ENCODE measurements around the gene CHCHD3.
"Not testable (repeated sequence)": the region's sequence is repeated elsewhere in the genome, so short reads cannot be mapped to it uniquely, and the experiment has no call there.

Gene CHCHD3

GRCh38 chr7:132999845-133000244 lies 82.0 kb downstream of the CHCHD3 start:
- no peak for DNase-seq

DNA sequence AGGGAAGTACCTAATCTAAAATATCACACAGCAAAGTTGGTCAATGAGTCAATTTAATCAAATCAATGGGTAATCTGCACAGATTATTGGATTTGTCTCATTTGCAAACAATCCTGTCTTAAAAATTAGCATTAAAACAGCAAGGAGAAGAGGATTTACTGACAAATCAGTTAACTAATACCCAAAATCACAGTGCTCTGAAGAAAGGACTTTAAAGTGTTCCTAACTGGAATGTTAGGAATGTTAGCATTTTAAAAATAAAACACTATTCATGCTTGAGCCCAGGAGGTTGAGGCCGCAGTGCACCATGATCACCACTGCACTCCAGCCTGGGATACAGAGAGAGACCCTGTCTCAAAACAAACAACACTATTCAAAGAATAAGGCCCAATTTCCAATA lies 83.1 kb downstream of the CHCHD3 start:
- no peak for DNase-seq

- DNase-seq, result no peak
Measured at GRCh38 chr7:132997505-132997904, 84.4 kb downstream of the CHCHD3 start.

DNA sequence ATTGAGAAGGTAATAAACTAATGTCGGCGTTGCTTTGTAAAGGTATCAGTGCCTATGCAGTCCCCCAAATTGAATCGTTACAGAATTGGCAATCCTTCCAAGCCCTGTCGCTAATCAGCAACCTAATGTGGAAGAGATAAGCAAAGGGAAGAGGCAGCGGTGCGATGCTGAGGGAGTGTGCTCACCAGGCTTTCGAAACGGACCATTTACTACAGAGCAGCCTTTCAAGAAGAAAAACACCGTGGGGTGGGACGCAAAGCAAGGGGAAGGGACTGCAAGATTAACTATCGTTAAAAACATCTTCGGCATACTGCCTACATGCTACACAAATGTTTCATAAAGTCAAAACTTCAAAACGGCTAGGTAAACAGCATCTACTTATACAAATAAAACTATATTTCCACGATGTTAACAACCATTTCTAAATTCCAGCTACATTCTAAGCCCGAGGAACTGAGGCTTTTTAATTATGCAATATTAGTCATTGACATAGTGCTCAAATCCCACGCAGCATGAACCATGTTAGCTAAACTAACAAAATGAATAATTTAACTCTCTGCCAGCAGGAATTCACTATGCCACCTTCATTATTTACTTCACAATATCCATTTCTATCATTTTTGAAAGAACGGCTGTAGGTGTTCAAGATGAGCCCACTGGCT lies 85.2 kb downstream of the CHCHD3 start:
- no peak for DNase-seq

DNA sequence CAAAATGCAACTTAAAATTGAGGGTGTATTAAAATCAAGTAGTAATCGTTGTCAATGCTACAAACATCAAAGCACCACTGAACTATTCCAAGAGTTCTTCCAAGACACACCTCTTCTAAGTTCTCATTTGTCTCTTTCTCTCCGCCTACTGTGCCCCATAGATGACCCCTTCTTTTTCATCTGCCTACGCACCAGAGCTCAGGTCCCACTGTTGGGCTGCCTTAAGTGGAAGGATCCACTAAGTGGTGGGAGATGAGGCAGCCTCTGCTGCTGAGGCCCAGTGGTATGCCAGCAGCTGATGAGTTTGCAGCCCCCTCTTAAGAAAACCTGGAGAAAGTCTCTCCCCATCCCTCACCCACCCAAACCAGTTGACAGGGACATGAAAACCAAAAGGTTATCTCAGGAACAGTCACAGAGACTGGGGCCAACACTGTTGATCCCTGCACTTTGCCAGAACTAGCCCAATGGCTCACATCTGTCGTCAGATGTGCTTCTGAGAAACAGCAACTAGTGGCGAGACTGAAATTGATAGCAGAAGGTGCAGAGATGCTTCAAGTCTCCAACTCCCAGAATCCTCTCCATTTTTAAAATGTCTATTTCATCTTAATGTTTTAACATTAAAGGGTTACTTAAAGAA lies 88.4 kb downstream of the CHCHD3 start:
- DNase-seq, result no peak

DNA sequence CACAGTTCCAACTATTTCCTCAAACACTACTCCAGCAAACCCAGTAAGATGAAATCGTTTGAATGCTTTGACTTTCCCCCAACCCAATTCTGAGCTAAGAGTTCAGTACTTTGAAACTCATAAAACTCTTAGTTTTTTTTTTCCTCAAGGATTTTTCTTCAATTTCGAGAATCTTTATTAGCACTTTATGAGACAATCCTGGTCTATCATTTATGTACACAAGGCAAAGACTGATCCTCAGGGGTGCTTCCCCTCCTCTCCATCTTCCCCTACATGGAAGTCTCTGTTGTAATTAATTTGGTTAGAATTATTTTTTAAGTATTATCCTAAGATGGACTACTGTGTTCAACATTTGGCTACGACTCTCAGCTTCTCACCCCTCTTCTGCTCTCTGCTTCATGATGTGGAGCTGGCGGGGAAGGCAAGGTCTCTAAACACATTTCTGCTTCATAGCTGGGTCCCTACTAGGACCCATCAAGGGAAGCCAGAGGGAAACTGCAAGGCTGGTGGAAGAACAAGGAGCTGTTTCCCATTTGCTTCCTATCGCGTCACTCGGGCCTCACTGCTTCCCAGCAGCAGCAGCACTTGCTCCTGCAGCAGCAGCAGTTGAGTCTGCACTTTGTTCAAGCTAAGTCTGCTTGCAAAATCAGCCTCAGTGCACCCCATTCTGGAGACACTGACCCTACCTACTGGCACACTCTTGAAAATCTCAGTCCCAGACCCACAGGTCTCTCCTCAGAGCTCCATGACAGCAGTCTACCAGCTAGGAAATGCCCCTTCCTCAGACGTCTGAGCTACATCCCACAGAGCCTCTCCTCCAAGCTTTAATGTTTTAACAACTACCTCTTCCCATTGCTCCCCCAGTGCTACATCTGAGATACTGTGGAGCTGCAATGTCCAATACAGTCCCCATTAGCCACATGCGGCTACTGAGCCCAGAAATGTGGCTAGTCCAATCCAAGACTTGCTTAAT lies 90.0 kb downstream of the CHCHD3 start:
- DNase-seq, result no peak

DNA sequence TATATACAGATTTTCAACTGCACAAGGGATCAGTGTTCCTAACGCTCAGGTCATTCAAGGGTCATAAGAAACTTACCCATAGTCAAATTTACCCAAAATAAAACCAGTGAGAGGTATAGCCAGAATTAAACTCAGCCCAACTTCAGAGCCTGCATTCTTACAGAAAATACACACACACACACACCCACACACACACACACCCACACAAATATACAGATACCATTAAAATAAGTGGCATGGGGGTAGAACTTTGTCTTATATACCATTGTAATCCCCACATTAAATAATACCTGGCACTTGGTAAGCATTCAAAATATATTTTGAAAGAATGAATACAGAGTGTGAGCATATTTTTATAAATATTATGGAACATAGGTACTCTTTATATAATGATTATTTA lies 93.8 kb downstream of the CHCHD3 start:
- DNase-seq, result no peak

DNA sequence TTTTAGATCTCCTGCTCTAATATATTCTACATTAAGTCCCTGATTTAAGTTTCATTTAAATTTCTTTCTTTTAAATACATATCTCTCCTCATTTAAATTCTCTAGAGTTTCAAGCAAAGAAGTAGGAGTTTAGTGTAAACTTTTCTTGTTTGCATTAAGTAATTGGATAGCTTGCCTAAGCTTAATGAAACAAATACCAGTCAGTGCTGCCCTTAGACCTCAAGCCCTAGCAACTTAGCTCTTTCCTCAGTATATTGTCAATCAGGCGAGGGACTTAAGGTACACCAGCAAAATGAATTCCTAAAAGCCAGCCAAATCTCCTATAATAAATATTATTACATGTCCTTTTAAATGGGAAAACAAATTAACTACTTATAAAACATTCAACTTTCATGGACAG lies 101.5 kb downstream of the CHCHD3 start:
- no peak for DNase-seq

DNA sequence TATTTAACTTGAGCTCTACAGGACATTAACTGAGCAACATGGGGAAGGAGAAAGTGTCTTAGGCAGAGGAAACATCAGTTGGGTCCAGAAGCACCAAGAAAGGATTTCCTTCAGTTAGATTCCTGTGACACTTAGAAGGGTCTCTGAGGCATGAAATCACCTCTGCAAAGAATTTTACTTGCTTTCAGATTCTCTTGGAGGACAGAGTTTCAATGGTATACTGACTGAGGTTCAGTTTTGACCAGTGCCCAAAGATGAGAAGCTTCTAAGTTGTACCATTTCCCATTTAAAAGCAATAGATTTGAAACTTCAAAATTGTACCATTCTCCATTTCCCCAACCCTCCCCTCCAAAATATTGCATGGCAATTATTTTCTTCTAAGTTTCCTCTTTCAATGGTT lies 102.4 kb downstream of the CHCHD3 start:
- DNase-seq, result no peak

DNA sequence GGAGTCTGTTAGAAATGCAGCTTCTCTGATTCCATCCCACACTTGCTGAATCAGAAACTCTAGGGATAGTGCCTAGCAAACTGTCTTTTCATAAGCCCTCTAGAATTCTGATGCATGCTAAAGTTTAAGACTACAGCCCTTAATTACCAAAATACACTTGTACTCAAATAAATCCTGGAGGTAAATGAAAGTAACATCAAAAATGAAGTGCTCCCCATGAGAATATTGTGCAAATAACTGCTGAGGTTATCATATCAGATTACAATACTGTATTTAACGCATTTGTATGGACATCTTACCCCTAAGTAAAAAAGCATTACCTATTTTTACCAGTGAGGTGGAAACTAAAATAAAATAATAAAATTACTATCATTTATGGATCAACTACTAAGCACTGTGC lies 104.7 kb downstream of the CHCHD3 start:
- DNase-seq, result no peak

DNA sequence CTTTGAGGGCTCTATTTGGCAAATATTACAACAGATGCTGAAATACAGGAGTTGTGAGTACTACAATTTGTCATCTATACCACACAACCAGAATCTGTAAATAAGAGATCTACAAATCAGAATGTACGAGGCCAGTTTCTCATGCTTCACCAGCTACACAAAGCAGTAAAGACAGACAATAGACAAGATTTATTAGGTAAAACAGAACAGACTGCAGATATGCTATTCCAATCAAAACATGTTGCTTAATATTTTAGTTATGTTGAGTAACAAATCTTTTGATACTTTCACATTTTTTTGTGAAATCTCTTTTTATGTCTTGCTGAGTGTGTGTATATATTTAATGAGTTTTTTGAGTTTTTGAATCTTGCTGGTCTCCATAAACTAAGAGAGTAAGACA lies 109.1 kb downstream of the CHCHD3 start:
- DNase-seq, result no peak

GRCh38 chr7:132970257-132970656 lies 111.6 kb downstream of the CHCHD3 start:
- no peak for DNase-seq

GRCh38 chr7:132969520-132969919 lies 112.4 kb downstream of the CHCHD3 start:
- no peak for DNase-seq

DNA sequence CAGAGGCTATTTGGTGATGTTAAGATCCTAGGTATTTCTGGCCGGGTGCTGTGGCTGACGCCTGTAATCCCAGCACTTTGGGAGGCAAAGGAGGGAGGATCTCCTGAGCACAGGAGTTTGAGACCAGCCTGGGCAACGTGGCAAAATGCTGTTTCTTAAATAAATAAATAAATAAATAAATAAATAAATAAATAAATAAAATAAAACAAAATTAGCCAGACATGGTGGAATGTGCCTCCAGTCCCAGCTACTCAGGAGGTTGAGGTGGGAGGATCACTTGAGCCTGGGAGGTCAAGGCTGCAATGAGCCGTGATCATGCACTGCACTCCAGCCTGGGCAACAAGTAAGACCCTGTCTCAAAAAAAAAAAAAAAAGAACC lies 114.4 kb downstream of the CHCHD3 start:
- not testable (repeated sequence) for DNase-seq

DNA sequence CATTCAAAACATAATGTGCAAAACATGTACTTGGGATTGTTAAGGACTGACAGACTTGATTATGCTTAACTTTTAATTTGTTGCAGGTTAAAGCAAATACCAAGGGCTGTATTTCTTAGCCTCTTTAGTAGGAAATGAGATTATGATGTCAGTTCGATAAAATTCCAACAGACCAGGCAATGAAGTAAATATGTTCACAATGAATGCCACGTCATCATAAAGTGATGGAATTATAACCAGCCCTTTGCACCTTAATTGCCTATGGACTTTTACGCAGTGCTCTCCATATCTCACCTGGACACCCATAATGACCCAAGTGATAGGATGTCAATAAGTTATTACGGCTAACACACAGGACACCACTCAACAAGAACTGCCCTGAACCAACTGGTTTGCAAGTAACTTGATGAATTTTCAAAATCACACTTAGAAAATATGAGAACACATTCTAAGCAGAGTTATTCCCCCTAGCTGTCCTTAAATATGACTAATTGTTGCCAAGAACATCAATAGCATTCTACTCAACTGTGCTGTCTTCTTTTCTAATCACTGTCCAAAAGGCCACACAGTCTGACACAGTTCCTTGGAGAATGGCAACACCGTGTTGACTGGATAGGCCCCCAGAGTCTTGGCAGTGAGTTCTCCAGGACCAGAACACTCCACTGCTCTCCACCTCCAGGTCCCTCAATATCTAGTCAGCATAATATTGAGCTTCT lies 115.0 kb downstream of the CHCHD3 start:
- DNase-seq, result no peak

DNA sequence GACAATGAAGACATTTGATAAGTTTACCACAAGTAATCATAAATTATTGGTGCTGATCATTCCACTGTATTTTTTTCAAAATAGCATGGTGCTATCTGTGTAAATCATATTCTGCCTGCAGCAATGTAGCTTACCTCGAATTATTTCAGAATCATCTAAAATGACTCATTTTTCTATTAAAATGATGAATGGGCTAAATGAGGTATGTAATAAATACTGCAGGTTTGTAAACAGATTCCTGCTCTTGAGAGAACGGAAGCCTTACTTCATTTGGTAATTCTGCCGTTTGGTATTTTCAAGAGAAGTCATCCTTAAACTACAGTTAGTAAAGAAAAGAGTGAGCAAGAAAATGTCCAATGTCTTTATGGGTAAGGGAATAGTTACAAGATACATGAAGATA lies 115.9 kb downstream of the CHCHD3 start:
- no peak for DNase-seq

DNA sequence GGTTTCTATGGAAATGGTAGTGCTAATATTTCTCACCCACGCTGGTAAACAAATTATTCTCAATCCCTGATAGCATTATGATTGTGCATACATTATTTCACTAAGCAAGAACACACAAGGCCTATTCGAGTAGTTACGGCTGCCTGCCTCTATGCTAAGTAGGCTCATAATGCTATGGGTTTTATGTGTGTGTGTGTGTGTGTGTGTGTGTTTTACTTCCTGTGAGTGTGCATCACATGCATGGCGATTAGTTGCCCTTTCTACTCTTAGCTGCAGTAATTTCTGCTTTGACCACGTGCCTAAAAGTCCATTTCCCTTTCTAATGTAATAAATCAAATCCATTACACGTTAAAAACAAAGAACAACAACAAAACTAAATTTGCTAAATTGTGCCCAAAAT lies 117.0 kb downstream of the CHCHD3 start:
- DNase-seq, result no peak

DNA sequence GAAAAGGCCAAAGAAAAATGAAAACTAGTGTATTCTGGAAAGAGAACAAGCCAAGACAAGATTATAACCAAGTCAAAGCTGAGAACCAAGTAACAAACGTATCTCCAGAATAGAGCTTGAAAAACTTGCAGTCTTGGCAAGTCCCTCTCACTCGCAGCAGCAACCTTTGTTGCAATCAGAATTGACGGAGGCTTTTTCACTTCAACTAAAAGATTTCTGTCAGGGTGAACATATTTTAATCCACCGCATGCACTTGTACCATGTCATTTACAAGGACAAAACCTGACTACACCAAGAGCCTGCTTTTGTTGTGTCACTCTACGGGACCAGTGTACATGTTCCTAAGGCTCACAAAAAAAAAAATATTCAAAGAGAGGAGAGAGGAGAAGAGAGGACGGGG lies 122.0 kb downstream of the CHCHD3 start:
- no peak for DNase-seq

DNA sequence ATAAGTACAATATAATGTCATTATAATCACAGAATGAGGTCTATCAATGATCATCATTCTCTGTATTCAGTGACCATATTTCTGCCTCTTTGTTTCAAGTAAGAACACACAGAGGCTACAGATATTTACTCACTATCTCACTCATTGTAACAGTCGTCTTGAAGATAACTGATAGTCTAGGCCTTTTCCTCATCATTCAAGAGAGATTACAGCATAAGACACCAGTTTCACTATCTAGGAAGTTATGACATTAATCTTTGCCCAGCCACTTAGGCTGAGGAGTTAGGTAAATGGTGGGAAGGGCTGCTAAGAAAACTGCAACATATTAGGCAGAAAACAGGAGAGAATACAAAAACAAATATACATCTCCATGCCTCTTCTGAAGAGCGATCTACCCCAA lies 125.3 kb downstream of the CHCHD3 start:
- no peak for DNase-seq

DNA sequence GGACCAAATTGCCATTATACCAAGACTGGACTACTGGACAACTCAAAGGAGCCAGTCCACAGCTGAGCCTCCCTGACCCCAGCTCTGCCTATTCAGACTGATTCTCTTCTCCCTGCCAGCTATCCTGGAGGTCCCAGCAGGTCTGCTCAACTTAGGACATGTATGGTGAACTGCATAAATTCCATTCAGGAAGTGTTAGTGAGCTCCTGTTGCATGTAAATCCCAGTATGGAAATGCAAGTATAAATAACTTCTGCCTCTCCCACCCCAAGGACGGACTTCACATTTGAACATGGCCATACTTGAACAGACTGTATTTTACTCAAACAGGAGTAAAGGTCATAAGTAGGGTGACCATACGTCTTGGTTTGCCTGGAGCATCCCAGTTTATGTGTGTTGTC lies 128.4 kb downstream of the CHCHD3 start:
- DNase-seq, result no peak

DNA sequence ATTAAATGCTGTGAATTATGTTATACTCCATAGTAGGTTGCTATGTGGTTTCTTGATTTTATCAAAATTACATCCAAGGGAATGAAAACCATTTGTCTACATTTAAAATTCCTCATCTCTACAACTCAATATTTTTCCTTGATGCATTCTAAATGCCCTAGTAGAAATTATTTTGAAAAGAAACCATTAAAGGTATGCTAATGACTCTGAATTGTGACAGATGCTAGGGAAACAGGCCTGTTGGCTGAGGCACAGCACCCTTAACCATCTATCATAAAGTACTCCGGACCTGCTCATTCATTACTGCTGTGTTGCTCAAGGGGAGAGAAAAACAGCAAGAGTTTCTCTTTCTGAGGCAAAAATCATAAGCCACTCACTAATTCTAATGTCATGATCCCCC lies 131.2 kb downstream of the CHCHD3 start:
- DNase-seq, result no peak

DNA sequence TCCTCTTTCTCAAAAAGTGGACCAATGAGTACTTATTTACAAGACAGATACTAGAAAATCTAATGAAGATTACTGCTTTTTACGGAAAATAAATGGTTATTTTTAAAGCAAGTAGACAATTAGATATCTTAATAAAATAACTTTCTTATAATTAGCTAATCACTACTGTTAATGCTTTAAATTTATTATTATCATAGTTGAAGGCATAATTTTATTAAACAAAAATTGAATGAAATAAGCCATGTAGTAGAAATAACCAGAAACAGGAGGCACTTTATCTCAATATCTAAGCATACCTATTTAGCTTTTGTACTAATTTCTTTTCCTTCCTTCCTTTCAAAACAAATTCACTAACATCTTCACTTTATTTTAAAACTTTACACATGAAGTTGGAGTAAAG lies 134.9 kb downstream of the CHCHD3 start:
- DNase-seq, result no peak

- DNase-seq, result no peak
Measured at GRCh38 chr7:132944774-132945173, 137.1 kb downstream of the CHCHD3 start.

Data from stimulated activated CD4-positive, alpha-beta T cell treated with anti-CD3 and anti-CD28 coated beads, Interleukin-15, amount 100 ng/mL, for 24 hours (primary cell).